ENCODE results near the gene MAN1B1. TPM values are rescaled to one million over a fixed set of nuclear protein-coding genes. Genes with fewer than 3 reads are reported as not detected.
A peak's percentile ranks its signal among the peaks of the same experiment; 100 is the strongest.

The MAN1B1 gene
- total RNA-seq, 1 donor from 2014 or later, result 70.4 TPM

DNA sequence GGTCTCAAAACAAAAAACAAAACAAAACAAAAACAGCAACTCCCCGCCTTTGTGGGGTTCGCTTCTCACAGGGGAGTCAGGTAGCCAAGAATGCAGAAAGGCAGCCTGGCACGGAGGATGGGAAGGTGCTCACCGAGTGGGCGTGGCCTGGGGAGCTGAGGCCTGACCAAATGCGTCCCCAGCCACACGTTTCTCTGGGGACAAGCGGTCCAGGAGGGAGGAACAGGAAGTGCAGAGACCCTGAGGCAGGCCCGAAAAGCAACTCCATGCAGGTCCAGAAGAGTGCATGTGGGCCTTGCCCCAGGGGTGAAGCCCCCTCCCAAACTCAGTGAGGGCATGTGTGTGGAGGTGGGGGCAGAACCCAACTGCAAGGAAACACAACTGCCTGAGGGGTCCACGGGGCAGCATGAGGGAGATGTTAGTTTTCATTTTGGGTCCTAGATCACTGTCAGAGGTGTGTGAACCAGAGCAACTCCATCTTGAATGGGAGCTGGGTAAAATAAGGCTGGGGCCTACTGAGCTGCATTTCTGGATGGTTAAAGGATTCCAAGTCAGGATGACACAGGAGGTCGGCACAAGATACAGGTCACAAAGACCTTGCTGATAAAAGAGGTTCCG, 12.0 kb upstream of the MAN1B1 start:
- peaks cover 22% of the 10 kb centered on the region for H3K27me3 Mint-ChIP-seq (ENCODE audit: unreplicated experiment)
- no peaks in the 10 kb centered on the region for H3K9me3 Mint-ChIP-seq (ENCODE audit: unreplicated experiment)
- peaks cover 4% of the 10 kb centered on the region for H3K4me1 Mint-ChIP-seq (ENCODE audit: unreplicated experiment)
- TF ChIP-seq, protein P1, sequence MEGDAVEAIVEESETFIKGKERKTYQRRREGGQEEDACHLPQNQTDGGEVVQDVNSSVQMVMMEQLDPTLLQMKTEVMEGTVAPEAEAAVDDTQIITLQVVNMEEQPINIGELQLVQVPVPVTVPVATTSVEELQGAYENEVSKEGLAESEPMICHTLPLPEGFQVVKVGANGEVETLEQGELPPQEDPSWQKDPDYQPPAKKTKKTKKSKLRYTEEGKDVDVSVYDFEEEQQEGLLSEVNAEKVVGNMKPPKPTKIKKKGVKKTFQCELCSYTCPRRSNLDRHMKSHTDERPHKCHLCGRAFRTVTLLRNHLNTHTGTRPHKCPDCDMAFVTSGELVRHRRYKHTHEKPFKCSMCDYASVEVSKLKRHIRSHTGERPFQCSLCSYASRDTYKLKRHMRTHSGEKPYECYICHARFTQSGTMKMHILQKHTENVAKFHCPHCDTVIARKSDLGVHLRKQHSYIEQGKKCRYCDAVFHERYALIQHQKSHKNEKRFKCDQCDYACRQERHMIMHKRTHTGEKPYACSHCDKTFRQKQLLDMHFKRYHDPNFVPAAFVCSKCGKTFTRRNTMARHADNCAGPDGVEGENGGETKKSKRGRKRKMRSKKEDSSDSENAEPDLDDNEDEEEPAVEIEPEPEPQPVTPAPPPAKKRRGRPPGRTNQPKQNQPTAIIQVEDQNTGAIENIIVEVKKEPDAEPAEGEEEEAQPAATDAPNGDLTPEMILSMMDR (IDR thresholded peaks at IDR 0.05; ENCODE audit: unreplicated experiment), result no peak
- H3K27ac Mint-ChIP-seq (ENCODE audit: unreplicated experiment), result no peak overlapping the region
- no peak for DNase-seq (ENCODE audit: low spot score)
- H3K4me3 Mint-ChIP-seq (ENCODE audit: unreplicated experiment), result no peak overlapping the region
- H3K36me3 Mint-ChIP-seq (ENCODE audit: low read depth, unreplicated experiment), result no peaks in the 10 kb centered on the region

DNA sequence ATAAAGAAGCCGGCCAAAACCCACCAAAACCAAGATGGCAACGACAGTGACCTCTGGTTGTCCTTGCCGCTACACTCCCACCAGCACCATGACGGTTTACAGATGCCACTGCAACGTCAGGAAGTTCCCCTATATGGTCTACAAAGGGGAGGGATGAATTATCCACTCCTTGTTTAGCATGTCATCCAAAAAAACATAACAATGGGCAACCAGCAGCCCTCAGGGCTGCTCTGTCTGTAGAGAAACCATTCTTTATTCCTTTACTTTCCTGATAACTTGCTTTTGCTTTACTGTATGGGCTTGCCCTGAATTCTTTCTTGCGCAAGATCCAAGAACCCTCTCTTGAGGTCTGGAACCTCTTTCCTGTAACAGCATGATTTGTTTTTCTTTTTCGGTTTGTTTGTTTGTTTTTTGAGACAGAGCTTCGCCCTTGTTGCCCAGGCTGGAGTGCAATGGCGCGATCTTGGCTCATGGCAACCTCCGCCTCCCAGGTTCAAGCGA, 11.5 kb upstream of the MAN1B1 start:
- Mint-ChIP-seq H3K27ac (ENCODE audit: unreplicated experiment) (no peak overlapping the region), H3K27me3 (ENCODE audit: unreplicated experiment) (peaks cover 25% of the 10 kb centered on the region), H3K36me3 (ENCODE audit: low read depth, unreplicated experiment) (no peaks in the 10 kb centered on the region), H3K9me3 (ENCODE audit: unreplicated experiment) (no peaks in the 10 kb centered on the region), H3K4me1 (ENCODE audit: unreplicated experiment) (peaks cover 4% of the 10 kb centered on the region), H3K4me3 (ENCODE audit: unreplicated experiment) (no peak overlapping the region)
- TF ChIP-seq, protein P1 (IDR thresholded peaks at IDR 0.05; ENCODE audit: unreplicated experiment), result no peak
- DNase-seq (ENCODE audit: low spot score), result no peak

DNA sequence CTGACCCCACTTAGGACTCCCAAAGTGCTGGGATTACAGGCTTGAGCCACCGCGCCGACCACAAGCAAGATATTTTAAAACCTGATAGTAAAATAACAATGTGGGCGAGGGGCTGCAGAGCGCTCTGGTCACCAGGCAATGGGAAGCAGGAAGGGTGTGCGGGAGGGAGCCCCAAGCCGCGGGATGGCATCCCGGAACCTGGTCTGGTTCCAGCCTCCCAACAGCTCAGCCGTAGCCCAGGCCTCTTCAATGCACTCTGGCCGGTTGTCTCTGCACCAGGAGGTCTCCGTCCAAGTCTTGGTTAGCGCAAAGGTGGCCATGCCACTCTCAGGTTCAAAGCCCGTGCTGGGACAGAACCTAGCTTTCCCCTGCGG, 10.2 kb upstream of the MAN1B1 start:
- no peaks in the 10 kb centered on the region for H3K4me1 Mint-ChIP-seq (ENCODE audit: unreplicated experiment)
- H3K36me3 Mint-ChIP-seq (ENCODE audit: low read depth, unreplicated experiment), result no peaks in the 10 kb centered on the region
- H3K27me3 Mint-ChIP-seq (ENCODE audit: unreplicated experiment), result peaks cover 22% of the 10 kb centered on the region
- H3K9me3 Mint-ChIP-seq (ENCODE audit: unreplicated experiment), result no peaks in the 10 kb centered on the region
- TF ChIP-seq, protein P1 (IDR thresholded peaks at IDR 0.05; ENCODE audit: unreplicated experiment), result no peak
- H3K4me3 Mint-ChIP-seq (ENCODE audit: unreplicated experiment), result no peak overlapping the region
- peak overlapping the region; percentile 24 for H3K27ac Mint-ChIP-seq (ENCODE audit: unreplicated experiment)
- DNase-seq (ENCODE audit: low spot score), result no peak

DNA sequence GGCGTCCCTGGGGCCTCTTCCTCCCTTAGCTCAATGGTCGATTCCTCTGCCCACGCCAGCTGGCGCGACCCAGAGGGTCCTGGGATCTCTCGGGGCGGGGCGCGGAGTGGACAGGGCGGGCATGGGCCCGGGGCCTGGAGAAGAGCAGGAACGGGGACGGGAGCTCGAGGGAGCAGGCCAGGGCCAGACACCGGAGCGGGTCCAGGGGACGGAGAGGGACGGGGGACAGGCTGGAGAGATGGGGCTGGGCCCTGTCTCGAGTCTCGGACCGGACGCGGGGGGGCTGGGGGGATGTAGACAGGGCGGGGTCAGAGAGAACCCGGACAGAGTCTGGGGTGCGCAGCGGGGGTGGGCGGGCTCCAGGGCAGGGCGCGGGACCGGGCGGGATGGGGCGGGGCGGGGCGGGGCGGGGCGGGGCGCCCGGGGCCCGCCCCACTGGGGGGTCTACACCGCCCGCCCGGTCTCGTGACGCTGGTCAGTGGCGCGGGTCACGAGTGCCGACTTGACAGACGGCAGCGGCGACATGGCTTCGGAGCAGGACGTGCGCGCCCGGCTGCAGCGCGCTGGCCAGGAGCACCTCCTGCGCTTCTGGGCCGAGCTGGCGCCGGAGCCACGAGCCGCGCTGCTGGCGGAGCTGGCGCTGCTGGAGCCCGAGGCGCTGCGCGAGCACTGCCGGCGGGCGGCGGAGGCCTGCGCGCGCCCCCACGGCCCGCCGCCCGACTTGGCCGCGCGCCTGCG, 9.6 kb upstream of the MAN1B1 start, which contains the start of gene UAP1L1:
Gene UAP1L1 (plus strand): TSS at position 508 of the 738 bp plus-strand sequence. CDS start 16 bp downstream, at position 524.
- peak within 1 kb of the TSS; percentile 24 for H3K27ac Mint-ChIP-seq (ENCODE audit: unreplicated experiment)
- H3K4me1 Mint-ChIP-seq (ENCODE audit: unreplicated experiment), result no peaks in the 10 kb centered on the region
- no peaks in the 10 kb centered on the region for H3K9me3 Mint-ChIP-seq (ENCODE audit: unreplicated experiment)
- H3K36me3 Mint-ChIP-seq (ENCODE audit: low read depth, unreplicated experiment), result no peaks in the 10 kb centered on the region
- peak; percentile 39 for DNase-seq (ENCODE audit: low spot score)
- TF ChIP-seq, protein P1 (IDR thresholded peaks at IDR 0.05; ENCODE audit: unreplicated experiment), result no peak
- no peak within 1 kb of the TSS for H3K4me3 Mint-ChIP-seq (ENCODE audit: unreplicated experiment)
- H3K27me3 Mint-ChIP-seq (ENCODE audit: unreplicated experiment), result peaks cover 25% of the 10 kb centered on the region

Data from endothelial cell (in vitro differentiated cells).